A549 (cell line): ENCODE measurements around the gene PPA1. TPM values are rescaled to one million over a fixed set of nuclear protein-coding genes. Genes with fewer than 3 reads are reported as not detected.

Source experiments
- ATAC-seq, 2 experiments: fragments of 200-7000 bp in 1 of 2; fragments of >200 bp in 1 of 2; cut with Nextera tagmentation in 1 of 2; cut with Tn5 transposase in 1 of 2; 3 replicates each; pipeline versions ENCODE4 v1.8.0 to v1.9.1; 2018 to 2020; ENCODE audit warnings: mild to moderate bottlenecking in 1 of 2, moderate library complexity in 1 of 2
- CTCF ChIA-PET: fragments of 300-600 bp; sonication (Branson Sonifier 250); formaldehyde crosslinking; extraction: SDS; loops from one replicate; lab custom pipeline; 2021; ENCODE audit warnings: antibody characterized with exemption, inconsistent platforms; lab: Yijun Ruan, JAX
- POLR2A ChIA-PET: fragments of 350-600 bp; formaldehyde crosslinking; extraction: SDS; loops from one replicate; lab custom pipeline; 2021; ENCODE audit warnings: antibody characterized with exemption, inconsistent platforms; lab: Yijun Ruan, JAX
- DNase-seq, 2 experiments: peaks; one replicate each; pipeline versions ENCODE4 v3.0.0 to v3.0.0-alpha.2; 2011 to 2016; ENCODE audit warnings: low read depth in 1 of 2, low spot score in 1 of 2
- FAIRE-seq: peaks from 2 replicates; lab custom pipeline; 2011; peaks lifted over from hg19 to GRCh38; lab: Jason Lieb, UNC
- H3K27ac ChIP-seq, 2 experiments: fragments of >200 bp; sonication (Bioruptor Twin); formaldehyde crosslinking; 3 replicates each; pipeline ENCODE4 v1.5.1; 2016 to 2017
- H3K4me1 ChIP-seq: fragments of >200 bp; sonication (Bioruptor Twin); formaldehyde crosslinking; 3 replicates; pipeline ENCODE4 v1.6.1; 2016
- H3K4me2 ChIP-seq: fragments of >200 bp; sonication (Bioruptor Twin); formaldehyde crosslinking; 3 replicates; pipeline ENCODE4 v1.6.1; 2016
- H3K4me3 ChIP-seq: fragments of >200 bp; sonication (Bioruptor Twin); formaldehyde crosslinking; 3 replicates; pipeline ENCODE4 v1.5.1; 2016
- H3K9me3 ChIP-seq: fragments of >200 bp; sonication (Bioruptor Twin); formaldehyde crosslinking; 3 replicates; pipeline ENCODE4 v1.6.1; 2016
- BCL3 ChIP-seq: fragments of >200 bp; sonication (Bioruptor Twin); formaldehyde crosslinking; IDR thresholded peaks from 3 replicates; pipeline ENCODE4 v1.6.1; 2016
- CBX2 ChIP-seq: fragments of 200-600 bp; sonication (generic); IDR thresholded peaks from 2 replicates; pipeline ENCODE4 v1.6.1; 2016; ENCODE audit warnings: low read depth, mild to moderate bottlenecking, borderline replicate concordance
- CBX8 ChIP-seq: fragments of 200-600 bp; sonication (generic); IDR thresholded peaks from 2 replicates; pipeline ENCODE4 v1.6.1; 2016
- CEBPB ChIP-seq, 2 experiments: fragments of >200 bp in 1 of 2; sonication (Bioruptor Twin) in 1 of 2; formaldehyde crosslinking in 1 of 2; IDR thresholded peaks; 2 replicates each; pipeline ENCODE4 v1.6.1; 2012 to 2016
- E2F6 ChIP-seq: IDR thresholded peaks from 2 replicates; pipeline ENCODE4 v1.6.1; 2012; ENCODE audit warnings: low read depth, borderline replicate concordance
- EHMT2 ChIP-seq: fragments of 200-600 bp; sonication (generic); IDR thresholded peaks from 2 replicates; pipeline ENCODE4 v1.6.1; 2016; ENCODE audit warnings: antibody characterized with exemption, low read depth, mild to moderate bottlenecking, moderate library complexity
- EP300 ChIP-seq, 2 experiments: fragments of >200 bp; sonication (Bioruptor Twin); formaldehyde crosslinking; IDR thresholded peaks; 2 replicates in 1 of 2; 3 replicates in 1 of 2; pipeline ENCODE4 v1.6.1; 2016 to 2017
- FOSL2 ChIP-seq, 2 experiments: fragments of 450-650 bp in 1 of 2; fragments of >200 bp in 1 of 2; sonication (Bioruptor Twin) in 1 of 2; formaldehyde crosslinking; IDR thresholded peaks; 2 replicates each; pipeline versions ENCODE4 v1.5.0 to v1.6.1; 2016 to 2020; ENCODE audit warnings: mild to moderate bottlenecking in 1 of 2, moderate library complexity in 1 of 2
- HES2 ChIP-seq: fragments of >200 bp; sonication (Bioruptor Twin); formaldehyde crosslinking; IDR thresholded peaks from 2 replicates; pipeline ENCODE4 v1.6.1; 2016
- HEYL ChIP-seq: fragments of 250-450 bp; sonication (Bioruptor Pico); IDR thresholded peaks from 2 replicates; pipeline ENCODE4 v1.8.0; 2021; ENCODE audit warnings: mild to moderate bottlenecking, moderate library complexity
- HMGXB4 ChIP-seq: fragments of 250-450 bp; sonication (Bioruptor Pico); IDR thresholded peaks from 2 replicates; pipeline ENCODE4 v1.5.0; 2021; ENCODE audit warnings: mild to moderate bottlenecking, moderate library complexity, borderline replicate concordance
- HOXB13 ChIP-seq: fragments of 250-450 bp; sonication (Bioruptor Pico); IDR thresholded peaks from 2 replicates; pipeline ENCODE4 v1.5.0; 2020; ENCODE audit warnings: low read depth, mild to moderate bottlenecking, moderate library complexity
- MAFK ChIP-seq: fragments of 450-650 bp; IDR thresholded peaks from 2 replicates; pipeline ENCODE4 v1.6.1; 2014; ENCODE audit not compliant: partially characterized antibody
- MAZ ChIP-seq: fragments of 150-350 bp; IDR thresholded peaks from 2 replicates; pipeline ENCODE4 v1.6.1; 2014; ENCODE audit warnings: antibody characterized with exemption, low read depth, low read length, borderline replicate concordance
- MYC ChIP-seq: IDR thresholded peaks from 2 replicates; pipeline ENCODE4 v1.6.1; 2012; ENCODE audit warnings: mild to moderate bottlenecking, inconsistent platforms, low read length, improper control_type of control experiment, borderline replicate concordance
- NPAS2 ChIP-seq: fragments of 250-450 bp; sonication (Bioruptor Pico); IDR thresholded peaks from 2 replicates; pipeline ENCODE4 v1.8.0; 2022; ENCODE audit warnings: mild to moderate bottlenecking, moderate library complexity, borderline replicate concordance
- NR3C1 ChIP-seq: fragments of >200 bp; sonication (Bioruptor Twin); formaldehyde crosslinking; IDR thresholded peaks from 3 replicates; pipeline ENCODE4 v1.6.1; 2017
- PHF8 ChIP-seq: fragments of 200-600 bp; sonication (generic); IDR thresholded peaks from 2 replicates; pipeline ENCODE4 v1.6.1; 2016; ENCODE audit warnings: low read depth, mild to moderate bottlenecking, antibody characterized with exemption, moderate library complexity, borderline replicate concordance
- POLR2AphosphoS2 ChIP-seq: conservative IDR thresholded peaks from 2 replicates; pipeline ENCODE4 v1.6.1; 2012; ENCODE audit warnings: low read length, improper control_type of control experiment, inconsistent platforms
- RCOR1 ChIP-seq: fragments of 150-350 bp; IDR thresholded peaks from 2 replicates; pipeline ENCODE4 v1.6.1; 2014; ENCODE audit warnings: antibody characterized with exemption, low read length, low read depth
- REST ChIP-seq: fragments of 200-600 bp; sonication (generic); IDR thresholded peaks from 2 replicates; pipeline ENCODE4 v1.6.1; 2016; ENCODE audit warnings: antibody characterized with exemption, mild to moderate bottlenecking, moderate library complexity
- RNF2 ChIP-seq: fragments of 200-600 bp; sonication (generic); IDR thresholded peaks from 2 replicates; pipeline ENCODE4 v1.6.1; 2016; ENCODE audit warnings: low read depth, mild to moderate bottlenecking, antibody characterized with exemption, moderate library complexity, borderline replicate concordance
- SREBF2 ChIP-seq: fragments of 450-650 bp; IDR thresholded peaks from 2 replicates; pipeline ENCODE4 v1.6.1; 2014; ENCODE audit warnings: mild to moderate bottlenecking, moderate library complexity
- USF2 ChIP-seq: fragments of 450-650 bp; IDR thresholded peaks from 2 replicates; pipeline ENCODE4 v1.6.1; 2014; ENCODE audit warnings: antibody characterized with exemption
- ZC3H11A ChIP-seq: fragments of 450-650 bp; IDR thresholded peaks from 2 replicates; pipeline ENCODE4 v1.6.1; 2014; ENCODE audit warnings: antibody characterized with exemption, mild to moderate bottlenecking
- ZFP36 ChIP-seq: fragments of 450-650 bp; IDR thresholded peaks from 2 replicates; pipeline ENCODE4 v1.6.1; 2014; ENCODE audit warnings: borderline replicate concordance; ENCODE audit not compliant: partially characterized antibody
- ZNF302 ChIP-seq: fragments of 250-450 bp; sonication (Bioruptor Pico); IDR thresholded peaks from 2 replicates; pipeline ENCODE4 v1.9.0; 2021; ENCODE audit warnings: inconsistent platforms, mild to moderate bottlenecking, moderate library complexity
- WGBS: methylation state at CpG from one replicate; pipeline ENCODE4 v1.1.6; 2017; ENCODE audit errors: missing lambda C conversion rate; 5-methylcytosine and 5-hydroxymethylcytosine counted together
- polyA plus RNA-seq, 4 experiments: library from polyadenylated mRNA; depleted of rRNA in 3 of 4; stranded (reverse); fragments of >200 nt; fragmentation: RNase III in 1 of 4; extraction: RNeasy Plus Mini Kit Qiagen cat#74134 plus additional on column Dnase treatment in 1 of 4; gene quantifications; 2 replicates in 3 of 4; 3 replicates in 1 of 4; pipeline ENCODE4 v1.2.3, GENCODE V29; 2011 to 2017

The PPA1 gene
- polyA plus RNA-seq, 2 of the 4 experiments (the other 2 are of a cell fraction) = 205 to 273 TPM

GRCh38 chr10:70191972-70192305, 41.3 kb downstream of the PPA1 start:
- CTCF ChIA-PET = interaction anchor here (0.9 to 1.2 kb wide), 2 partner anchors 21 to 76 kb away, joined by 3 to 5 read pairs; no protein-coding TSS in a partner anchor
- no peak for TF ChIP-seq RNF2
- peak; percentile 71 for TF ChIP-seq MAFK
- TF ChIP-seq HOXB13 (CRISPR knock-in tag) = no peak
- no peak for TF ChIP-seq MAZ
- 0 out of 2 replicates have a peak, but pooled peaks have one; percentile 14 for TF ChIP-seq HES2
- TF ChIP-seq HMGXB4 (CRISPR knock-in tag) = no peak
- TF ChIP-seq FOSL2 (IDR thresholded peaks at IDR 0.05) = no peak
- TF ChIP-seq FOSL2 (CRISPR knock-in tag; IDR thresholded peaks at IDR 0.05) = peak; percentile 34; the same call in 1 of the 2 replicates
- TF ChIP-seq PHF8 = no peak
- peak in 1 of 2 experiments; percentile 15; a peak in 1 of 5 replicates for TF ChIP-seq EP300 (IDR thresholded peaks at IDR 0.05)
- TF ChIP-seq CBX2 = no peak
- TF ChIP-seq ZC3H11A = no peak
- TF ChIP-seq CEBPB (IDR thresholded peaks at IDR 0.05) = peak; percentile 73 to 75; a peak in 3 of 4 replicates
- no peak for TF ChIP-seq E2F6
- Histone ChIP-seq H3K4me2 (peak overlapping the region; percentile 41), H3K4me1 (peaks cover 20% of the 10 kb centered on the region), H3K9me3 (no peaks in the 10 kb centered on the region), H3K4me3 (no peak overlapping the region), H3K27ac (peak overlapping the region in 1 of 2 experiments; percentile 45; a peak in 2 of 6 replicates)
- no peak for DNase-seq
- POLR2A ChIA-PET = interaction anchor here (0.6 to 1.1 kb wide), 2 partner anchors 22 to 45 kb away, joined by 3 to 5 read pairs; partner anchors contain the start of genes SAR1A and TYSND1
- ATAC-seq = peak; percentile 64 to 68; a peak in 5 of 6 replicates
- FAIRE-seq = no peak

- ChIA-PET POLR2A (interaction anchor here (1.1 to 2.2 kb wide), 2 partner anchors 21 to 45 kb away, joined by 5 to 18 read pairs; partner anchors contain the start of genes SAR1A and TYSND1), CTCF (interaction anchor here (0.6 to 2.2 kb wide), 4 partner anchors 20 to 556 kb away, joined by 3 to 9 read pairs (median 3); no protein-coding TSS in a partner anchor)
- ATAC-seq = no peak; a peak in 1 of 6 replicates
- FAIRE-seq = no peak
- peaks cover 20% of the 10 kb centered on the region for H3K4me1 ChIP-seq
- WGBS = 90% methylated on average over 4 of the region's 4 CpGs
- no peaks in the 10 kb centered on the region for H3K9me3 ChIP-seq
- no peak for DNase-seq
- peak overlapping the region in 1 of 2 experiments; percentile 45; a peak in 4 of 6 replicates for H3K27ac ChIP-seq
- H3K4me3 ChIP-seq = no peak overlapping the region
- peak overlapping the region; percentile 41; the same call in 2 of the 3 replicates for H3K4me2 ChIP-seq
- TF ChIP-seq CBX8 (no peak), ZFP36 (no peak), BCL3 (no peak), EHMT2 (no peak), REST (no peak), RCOR1 (no peak), NR3C1 (no peak), ZNF302 (CRISPR knock-in tag) (no peak), POLR2AphosphoS2 (no peak), MYC (no peak), NPAS2 (no peak), HEYL (CRISPR knock-in tag) (no peak), SREBF2 (no peak), USF2 (no peak)
Measured at GRCh38 chr10:70191161-70191971, 41.9 kb downstream of the PPA1 start.
